Sigmoid colon (tissue), 7 donors: ENCODE data around the gene PRKX. TPM values are rescaled to one million over a fixed set of nuclear protein-coding genes. Genes with fewer than 3 reads are reported as not detected.
"Not testable (repeated sequence)": the region's sequence is repeated elsewhere in the genome, so short reads cannot be mapped to it uniquely, and the experiment has no call there.

Experiments
- DNase-seq: peaks from one replicate; pipeline ENCODE4 v3.0.0-alpha.2; 2019
- H3K27ac ChIP-seq, 4 donors: fragments of 200-600 bp; sonication (generic); one replicate each; pipeline ENCODE4 v1.5.1; 2016 to 2019; ENCODE audit warnings: mild to moderate bottlenecking in 1 of 4
- H3K27me3 ChIP-seq, 3 donors: fragments of 200-600 bp; sonication (generic); one replicate each; pipeline ENCODE4 v1.5.1; 2019; ENCODE audit warnings: mild to moderate bottlenecking in 1 of 3
- H3K36me3 ChIP-seq, 4 donors: fragments of 200-600 bp; sonication (generic); one replicate each; pipeline ENCODE4 v1.5.1; 2016 to 2019
- H3K4me1 ChIP-seq, 4 donors: fragments of 200-600 bp; sonication (generic); one replicate each; pipeline ENCODE4 v1.5.1; 2017 to 2019
- H3K4me3 ChIP-seq, 4 donors: fragments of 200-600 bp; sonication (generic); one replicate each; pipeline ENCODE4 v1.5.1; 2017 to 2019; ENCODE audit warnings: mild to moderate bottlenecking in 2 of 4, moderate library complexity in 1 of 4
- H3K9me3 ChIP-seq, 4 donors: fragments of 200-600 bp in 3 of 4; sonication (generic) in 3 of 4; one replicate each; pipeline versions ENCODE4 v1.5.1 to v1.6.1; 2013 to 2019
- CTCF ChIP-seq, 4 experiments: fragments of 450-650 bp in 3 of 4; fragments of 200-600 bp in 1 of 4; IDR thresholded peaks; one replicate each; pipeline ENCODE4 v1.5.1; 2016 to 2019; ENCODE audit warnings: antibody characterized with exemption in 4 of 4, mild to moderate bottlenecking in 3 of 4, moderate library complexity in 2 of 4
- EP300 ChIP-seq, 4 donors: sonication (generic); formaldehyde crosslinking; IDR thresholded peaks; one replicate each; pipeline ENCODE4 v1.6.1; 2017; ENCODE audit warnings: antibody characterized with exemption in 4 of 4
- POLR2A ChIP-seq, 2 donors: fragments of 450-650 bp; IDR thresholded peaks; one replicate each; pipeline ENCODE4 v1.6.1; 2016; ENCODE audit warnings: antibody characterized with exemption in 2 of 2, mild to moderate bottlenecking in 2 of 2, moderate library complexity in 2 of 2
- POLR2AphosphoS5 ChIP-seq, 4 donors: sonication (generic); formaldehyde crosslinking; IDR thresholded peaks; one replicate each; pipeline ENCODE4 v1.6.1; 2017; ENCODE audit warnings: antibody characterized with exemption in 4 of 4
- WGBS, 2 donors: extraction: QIAGEN DNeasy Blood & Tissue Kit; methylation state at CpG; one replicate each; pipeline ENCODE4 v1.1.7; 2013; 5-methylcytosine and 5-hydroxymethylcytosine counted together
- intact Hi-C: fragments of 100-400 bp; cut with DNase I; formaldehyde crosslinking; loops from one replicate; pipeline ENCODE4 v1.15.1; 2023
- polyA plus RNA-seq, 3 donors: library from polyadenylated mRNA; stranded (reverse); fragments of 200-250 nt; gene quantifications; one replicate each; pipeline ENCODE4 v1.2.3, GENCODE V29; 2013
- total RNA-seq, 4 donors: library from RNA; depleted of rRNA; stranded (reverse); fragments of >200 nt; gene quantifications; one replicate each; pipeline ENCODE4 v1.1.0, GENCODE V29; 2016
- donor health status: healthy with polysubstance abuse.
- donor health status: Bipolar disorder and iron deficiency.
- donor health status: healthy.

The PRKX gene
- total and polyA plus RNA-seq, 7 donors, result 3.5 to 10.6 (median 6.9) TPM

GRCh38 chrX:3690140-3690539, 23.3 kb downstream of the PRKX start:
- no peak overlapping the region for H3K27ac ChIP-seq
- intact Hi-C loops, result no loop called here
- WGBS, 2 donors, result 68 to 73% methylated on average over 3 of the region's 3 CpGs

DNA sequence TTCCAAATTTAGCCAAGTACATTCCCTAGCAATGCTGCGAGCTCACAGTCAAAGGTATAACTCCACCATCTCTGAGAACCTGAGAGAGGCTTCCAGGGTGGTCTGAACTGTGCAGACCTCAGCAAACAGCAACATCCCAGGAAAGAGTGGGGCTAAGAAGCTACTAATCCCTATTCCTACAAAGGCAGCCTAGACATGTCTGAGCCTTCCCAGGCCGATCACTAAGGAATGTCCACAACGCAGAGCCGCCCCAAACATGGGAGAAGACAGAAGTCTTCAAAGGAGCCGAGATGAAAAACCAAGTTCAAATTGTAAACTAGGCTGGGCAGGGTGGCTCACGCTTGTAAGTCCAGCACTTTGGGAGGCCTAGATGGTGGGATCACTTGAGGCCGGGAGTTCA, 30.2 kb downstream of the PRKX start:
- H3K27me3 ChIP-seq, H3K9me3 ChIP-seq, intact Hi-C loops, H3K36me3 ChIP-seq, DNase-seq, H3K27ac ChIP-seq, H3K4me3 ChIP-seq, H3K4me1 ChIP-seq: not testable (repeated sequence)
- 96% methylated on average over 7 of the region's 7 CpGs for WGBS, 2 donors

More at GRCh38 chrX:3690140-3690539, 23.3 kb downstream of the PRKX start:
- no peaks in the 10 kb centered on the region for H3K4me1 ChIP-seq
- no peaks in the 10 kb centered on the region for H3K27me3 ChIP-seq
- H3K4me3 ChIP-seq, result no peak overlapping the region
- no peak for TF ChIP-seq CTCF (IDR thresholded peaks at IDR 0.05)
- TF ChIP-seq POLR2A (IDR thresholded peaks at IDR 0.05), result no peak
- no peak for TF ChIP-seq EP300 (IDR thresholded peaks at IDR 0.05)
- TF ChIP-seq POLR2AphosphoS5 (IDR thresholded peaks at IDR 0.05), result no peak
- DNase-seq, result no peak
- no peaks in the 10 kb centered on the region for H3K9me3 ChIP-seq
- H3K36me3 ChIP-seq, result no peaks in the 10 kb centered on the region

DNA sequence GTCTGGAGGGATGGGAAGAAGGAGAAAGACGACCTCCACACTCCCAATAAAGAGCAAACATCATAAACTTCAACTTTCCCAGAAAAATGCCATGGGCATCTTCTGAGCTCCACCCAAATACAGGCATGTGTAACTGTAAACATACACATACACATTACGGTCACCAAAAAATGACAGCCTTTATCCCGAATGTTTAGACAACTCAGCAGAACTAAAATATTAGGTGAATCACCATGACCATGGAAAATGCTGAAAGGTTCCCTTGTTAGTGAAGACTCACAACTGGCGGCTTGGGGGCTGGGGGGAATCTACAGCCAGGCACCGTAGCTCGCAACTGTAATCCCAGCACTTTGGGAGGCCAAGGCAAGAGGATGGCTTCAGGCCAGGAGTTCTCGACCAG, 33.0 kb downstream of the PRKX start:
- Histone ChIP-seq H3K27ac (no peak overlapping the region), H3K9me3 (no peaks in the 10 kb centered on the region), H3K27me3 (no peaks in the 10 kb centered on the region), H3K36me3 (no peaks in the 10 kb centered on the region), H3K4me1 (no peaks in the 10 kb centered on the region), H3K4me3 (no peak overlapping the region)
- no peak for TF ChIP-seq POLR2AphosphoS5 (IDR thresholded peaks at IDR 0.05)
- no peak for TF ChIP-seq CTCF (IDR thresholded peaks at IDR 0.05)
- no peak for TF ChIP-seq EP300 (IDR thresholded peaks at IDR 0.05)
- no peak for TF ChIP-seq POLR2A (IDR thresholded peaks at IDR 0.05)
- intact Hi-C loops, result no loop called here
- no peak for DNase-seq
- WGBS, 2 donors, result 51 to 82% methylated on average over 7 of the region's 7 CpGs

- WGBS, 2 donors, result 21 to 69% methylated on average over 4 of the region's 4 CpGs
Observed at GRCh38 chrX:3679669-3680068, 33.8 kb downstream of the PRKX start.

DNA sequence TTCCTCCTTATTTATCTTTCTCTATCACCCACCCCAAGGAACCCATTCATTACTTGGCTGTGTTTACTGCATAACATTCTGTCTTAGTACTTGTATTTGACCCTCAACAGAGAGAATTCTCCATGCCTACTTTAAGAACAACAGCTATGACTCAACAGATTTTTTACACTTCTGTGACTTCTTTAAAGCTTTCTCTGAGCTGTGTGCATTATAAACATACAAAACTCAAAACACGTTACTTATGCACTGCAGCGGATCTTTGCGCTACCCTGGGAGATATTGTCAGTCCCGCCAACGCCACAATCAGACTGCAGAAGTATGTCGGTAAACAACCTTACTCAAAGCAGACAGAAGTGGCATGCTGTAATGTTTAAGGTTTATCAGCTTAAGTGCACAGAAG, 35.1 kb downstream of the PRKX start:
- intact Hi-C loops, result no loop called here
- Histone ChIP-seq H3K4me1 (no peaks in the 10 kb centered on the region), H3K27me3 (no peaks in the 10 kb centered on the region), H3K4me3 (no peak overlapping the region), H3K27ac (no peak overlapping the region), H3K36me3 (no peaks in the 10 kb centered on the region), H3K9me3 (no peaks in the 10 kb centered on the region)
- WGBS, 2 donors, result 21 to 68% methylated on average over 6 of the region's 6 CpGs
- no peak for DNase-seq
- no peak for TF ChIP-seq EP300 (IDR thresholded peaks at IDR 0.05)
- TF ChIP-seq CTCF (IDR thresholded peaks at IDR 0.05), result no peak
- TF ChIP-seq POLR2AphosphoS5 (IDR thresholded peaks at IDR 0.05), result no peak
- no peak for TF ChIP-seq POLR2A (IDR thresholded peaks at IDR 0.05)

More at GRCh38 chrX:3679669-3680068, 33.8 kb downstream of the PRKX start:
- Histone ChIP-seq H3K4me3 (no peak overlapping the region), H3K9me3 (no peaks in the 10 kb centered on the region), H3K4me1 (no peaks in the 10 kb centered on the region), H3K27ac (no peak overlapping the region), H3K27me3 (no peaks in the 10 kb centered on the region), H3K36me3 (no peaks in the 10 kb centered on the region)
- TF ChIP-seq POLR2AphosphoS5 (IDR thresholded peaks at IDR 0.05) (no peak), EP300 (IDR thresholded peaks at IDR 0.05) (no peak), POLR2A (IDR thresholded peaks at IDR 0.05) (no peak), CTCF (IDR thresholded peaks at IDR 0.05) (no peak)
- no peak for DNase-seq
- intact Hi-C loops, result no loop called here
